ENCODE measurements around the gene ZC2HC1C.
A peak's percentile ranks its signal among the peaks of the same experiment; 100 is the strongest.
"Not testable (repeated sequence)": the region's sequence is repeated elsewhere in the genome, so short reads cannot be mapped to it uniquely, and the experiment has no call there.

The ZC2HC1C gene

GRCh38 chr14:75059642-75060041 is 9.8 kb upstream of the ZC2HC1C start:
- no peak for DNase-seq

GRCh38 chr14:75060420-75060819 is 9.0 kb upstream of the ZC2HC1C start:
- no peak for DNase-seq

- no peak for DNase-seq
Observed at GRCh38 chr14:75063013-75063412, 6.4 kb upstream of the ZC2HC1C start.

DNA sequence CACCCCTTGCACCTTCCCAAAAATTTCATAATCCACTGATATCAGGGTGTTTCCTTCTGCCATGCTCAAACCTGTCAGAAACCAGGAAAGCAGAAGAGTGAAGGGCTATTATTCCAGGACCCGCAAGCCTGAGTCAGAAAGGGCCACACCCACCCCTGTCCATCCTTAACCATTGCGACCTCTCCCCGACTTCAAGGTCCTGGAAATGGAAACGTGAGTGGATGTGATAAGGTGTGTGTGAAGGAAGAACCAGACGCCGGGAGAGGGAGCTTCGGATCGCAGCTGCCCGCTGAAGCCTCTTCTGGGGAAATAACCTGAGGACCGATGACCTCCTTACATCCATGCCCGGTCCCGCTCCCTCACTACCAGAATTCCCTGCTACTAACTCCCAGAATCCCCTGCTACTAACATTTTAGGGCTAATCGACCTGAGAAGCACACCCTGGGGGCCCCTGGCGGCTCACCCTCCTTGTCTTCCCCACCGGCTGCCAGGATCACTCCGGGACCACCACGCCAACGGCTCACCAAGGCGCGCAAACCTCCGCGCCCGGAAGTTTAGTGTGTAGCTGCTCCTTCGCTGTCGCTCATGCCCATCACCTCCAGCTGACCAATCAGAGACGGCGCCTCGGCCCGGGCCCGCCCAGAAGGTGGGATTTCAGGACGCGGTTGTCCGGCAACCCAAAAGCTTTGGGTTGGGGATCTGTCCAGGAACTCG is 5.8 kb upstream of the ZC2HC1C start, which contains the start of gene ACYP1:
Gene ACYP1, minus strand, starts transcription at position 534 of the 714 bp plus-strand sequence. Its CDS starts 471 bp downstream, at position 63.
- peak; percentile 90 for DNase-seq

GRCh38 chr14:75064205-75064567 is 5.3 kb upstream of the ZC2HC1C start:
- DNase-seq, result no peak

- no peak for DNase-seq
Observed at GRCh38 chr14:75066691-75067090, 2.8 kb upstream of the ZC2HC1C start.

- no peak for DNase-seq
Observed at GRCh38 chr14:75067212-75067611, 2.2 kb upstream of the ZC2HC1C start.

DNA sequence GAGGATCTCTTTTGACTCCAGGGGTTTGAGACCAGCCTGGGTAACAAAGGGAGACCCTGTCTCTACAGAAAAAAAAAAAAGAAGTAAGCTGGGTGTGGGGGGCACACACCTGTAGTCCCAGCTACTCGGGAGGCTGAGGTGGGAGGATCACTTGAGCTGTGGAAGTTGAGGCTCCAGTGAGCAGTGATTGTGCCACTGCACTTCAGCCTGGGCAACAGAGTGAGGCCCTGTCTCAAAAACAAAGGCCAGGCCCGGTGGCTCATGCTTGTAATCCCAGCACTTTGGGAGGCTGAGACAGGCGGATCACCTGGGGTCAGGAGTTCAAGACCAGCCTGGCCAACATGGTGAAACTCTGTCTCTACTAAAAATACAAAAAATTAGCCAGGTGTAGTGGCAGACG is 1.7 kb upstream of the ZC2HC1C start:
- not testable (repeated sequence) for DNase-seq

DNA sequence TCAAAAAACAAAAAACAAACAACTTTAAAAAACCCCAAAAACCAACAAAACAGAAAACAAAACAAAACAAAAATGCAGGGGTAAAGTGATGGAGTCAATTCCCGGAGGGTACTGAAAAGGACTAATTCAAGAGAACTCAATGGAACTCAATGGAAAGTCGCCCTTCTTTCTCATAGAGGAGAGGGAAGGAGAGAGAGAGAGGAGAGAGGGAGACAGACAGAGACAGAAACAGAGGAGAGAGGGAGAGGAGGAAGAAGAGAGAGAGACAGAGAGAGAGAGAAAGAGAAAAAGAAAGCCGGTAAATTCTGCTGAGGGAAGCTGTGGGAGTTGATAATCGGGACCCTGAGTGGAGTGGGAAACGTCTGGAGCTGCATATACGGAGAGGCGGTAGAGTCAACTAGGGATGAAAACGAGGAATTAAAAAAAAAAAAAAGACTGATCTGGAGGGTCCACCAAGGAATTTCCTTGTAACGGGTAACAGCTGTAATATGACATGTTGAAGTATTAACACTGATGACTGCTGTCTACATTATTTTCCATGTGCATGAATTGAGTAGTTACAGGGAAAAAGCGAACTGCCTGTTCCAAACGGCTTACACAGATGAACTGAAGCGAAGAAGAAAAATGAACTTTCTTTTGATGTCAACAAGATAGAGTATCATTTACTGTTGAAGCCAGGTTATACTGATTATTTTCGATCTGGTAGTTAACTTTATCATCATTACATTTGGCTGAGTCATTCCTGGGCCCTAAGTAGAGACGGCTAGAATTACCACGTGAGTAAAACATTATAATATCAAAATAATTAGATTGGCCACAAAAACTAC is 934 bp upstream of the ZC2HC1C start:
- DNase-seq, result no peak

DNA sequence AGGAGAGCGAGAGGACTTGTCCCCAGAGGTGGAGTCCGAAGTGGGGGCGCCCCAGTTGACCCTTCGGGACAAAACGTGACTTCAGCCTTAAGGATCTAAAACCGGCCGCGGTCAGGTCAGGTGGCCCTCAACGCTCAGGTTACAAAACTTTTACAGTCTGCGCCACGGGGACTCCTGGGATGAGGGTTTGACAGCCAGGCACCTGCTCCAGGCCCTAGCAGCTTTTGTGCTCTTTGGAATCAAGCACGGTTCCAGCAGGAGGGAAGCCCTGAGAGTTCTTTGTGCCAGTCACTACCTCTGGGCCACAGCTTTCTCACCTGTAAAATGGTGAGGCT is 337 bp downstream of the ZC2HC1C start:
- DNase-seq, result no peak

GRCh38 chr14:75070383-75070782 is 942 bp downstream of the ZC2HC1C start:
- no peak for DNase-seq

- no peak for DNase-seq
Observed at GRCh38 chr14:75077794-75078193, 8.4 kb downstream of the ZC2HC1C start.

GRCh38 chr14:75079521-75079920 is 10.1 kb downstream of the ZC2HC1C start:
- no peak for DNase-seq

DNA sequence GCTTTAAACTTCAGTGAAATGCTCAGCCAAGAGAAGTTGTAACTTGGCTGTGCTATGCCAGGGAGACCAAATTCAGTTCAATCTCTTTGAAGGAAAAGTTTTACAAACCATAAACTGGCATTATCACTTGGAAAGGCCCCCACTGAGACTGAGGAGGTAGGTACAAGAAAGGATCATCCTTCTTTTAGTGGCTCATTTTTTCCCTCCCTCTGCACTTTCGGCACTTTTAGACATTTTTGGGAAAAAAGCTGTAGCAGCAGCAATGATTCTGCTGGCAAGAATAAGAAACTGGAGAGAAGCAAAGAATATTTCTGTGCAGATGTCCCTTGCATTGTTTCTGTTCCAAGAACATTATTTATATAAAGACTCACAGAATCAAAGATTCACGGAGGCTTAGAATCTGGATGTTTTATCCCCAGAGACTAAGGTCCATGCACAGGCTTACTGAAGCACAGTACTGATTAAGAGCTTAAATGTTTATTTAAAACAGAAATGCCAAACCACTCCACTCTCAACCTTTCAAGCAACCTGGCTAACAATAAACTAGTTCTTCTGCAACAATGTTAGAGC is 12.3 kb downstream of the ZC2HC1C start:
- no peak for DNase-seq

DNA sequence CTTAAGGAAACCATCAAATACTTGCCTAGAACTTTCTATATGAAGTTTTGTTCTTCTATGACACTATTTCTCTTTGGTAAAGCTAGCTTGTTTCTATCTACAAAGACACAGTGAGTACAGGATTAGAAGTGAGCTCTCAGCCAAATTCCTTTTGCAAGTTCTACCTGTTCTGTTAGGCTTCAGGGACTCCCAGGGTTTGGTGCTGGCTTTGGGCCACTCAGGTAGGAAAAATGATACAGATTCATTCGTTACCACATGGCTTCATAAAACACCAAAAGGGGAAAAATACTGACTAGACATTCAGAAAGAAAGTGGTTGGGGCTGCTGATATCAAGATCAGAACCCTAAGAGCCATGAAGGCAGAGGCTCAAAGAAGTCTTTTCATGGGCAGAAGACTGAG is 13.8 kb downstream of the ZC2HC1C start:
- DNase-seq, result no peak

DNA sequence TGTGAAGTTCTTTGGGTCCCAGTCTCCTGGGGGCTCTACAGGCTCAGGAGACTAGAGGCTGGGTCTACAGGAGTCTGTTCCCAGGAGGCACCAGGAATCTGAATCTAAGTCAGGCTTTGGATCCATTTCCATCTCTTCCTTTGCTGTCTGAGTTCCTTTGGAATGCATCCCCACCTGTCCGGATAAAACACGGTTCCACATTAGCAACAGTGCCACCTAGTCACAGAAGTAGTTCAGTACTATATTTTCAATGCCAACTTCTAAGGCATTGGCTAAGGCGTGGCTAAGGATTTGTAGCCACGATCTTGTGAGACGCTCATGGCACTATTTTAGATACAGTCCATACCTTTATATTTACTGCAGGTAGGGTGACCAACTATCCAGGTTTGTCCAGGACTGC is 15.1 kb downstream of the ZC2HC1C start:
- DNase-seq, result no peak

GRCh38 chr14:75088153-75088552 is 18.7 kb downstream of the ZC2HC1C start:
- no peak for DNase-seq

- DNase-seq, result peak; percentile 25
Observed at GRCh38 chr14:75088566-75089373, 19.3 kb downstream of the ZC2HC1C start.

DNA sequence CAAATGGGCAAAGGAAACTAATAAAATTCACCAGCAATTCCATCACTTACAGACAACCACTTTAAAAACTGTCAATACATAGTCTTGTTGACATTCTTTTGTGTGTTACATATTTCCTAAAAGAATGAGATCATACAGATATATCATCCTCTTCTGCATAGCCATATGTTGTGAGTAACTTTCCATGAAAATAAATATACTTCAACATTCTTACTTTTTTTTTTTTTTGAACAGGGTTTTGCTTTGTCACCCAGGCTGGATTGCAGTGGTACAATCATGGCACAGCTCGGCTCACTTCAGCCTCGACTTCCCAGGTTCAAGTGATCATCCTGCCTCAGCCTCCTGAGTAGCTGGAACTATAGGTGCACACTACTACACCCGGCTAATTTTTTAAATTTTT is 20.9 kb downstream of the ZC2HC1C start:
- no peak for DNase-seq

DNA sequence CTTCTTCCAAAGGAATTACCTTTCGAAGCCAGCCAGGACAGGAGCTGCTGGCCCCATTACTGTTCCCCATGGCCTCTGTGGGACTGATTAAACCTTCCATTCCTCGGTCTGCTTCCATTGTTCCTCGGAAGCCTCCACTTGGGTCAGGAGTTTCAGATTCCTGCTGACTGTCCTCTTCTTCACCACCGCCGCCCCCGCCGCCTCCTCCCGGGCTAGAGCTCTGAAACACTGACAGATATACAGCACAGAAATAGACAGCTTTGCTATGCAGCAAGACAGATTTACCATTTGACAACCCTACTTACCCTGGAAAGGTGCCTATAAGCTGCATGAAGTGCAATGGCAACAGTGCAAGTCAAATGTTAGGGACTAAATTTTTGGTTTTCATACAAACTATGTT is 21.8 kb downstream of the ZC2HC1C start:
- no peak for DNase-seq

- DNase-seq, result no peak
Observed at GRCh38 chr14:75092698-75093097, 23.3 kb downstream of the ZC2HC1C start.

DNA sequence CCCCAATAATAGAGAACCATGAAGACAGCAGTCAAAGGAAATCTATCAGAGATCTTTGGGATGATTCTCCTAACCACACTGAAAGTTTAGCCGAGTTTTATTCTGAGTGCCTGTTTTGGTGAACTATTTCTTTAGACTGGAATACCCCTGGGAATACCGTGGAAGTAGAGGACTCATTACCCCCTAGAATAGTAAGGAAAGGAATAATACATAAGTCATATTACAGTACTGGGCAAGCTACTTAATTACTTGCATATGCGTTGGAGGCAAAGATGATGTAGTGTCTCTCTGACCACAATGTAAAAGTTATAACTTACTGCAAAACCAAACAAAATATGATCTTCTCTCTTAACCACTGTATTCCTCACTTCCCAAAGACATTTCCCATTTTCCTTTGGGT is 25.5 kb downstream of the ZC2HC1C start:
- DNase-seq, result no peak

GRCh38 chr14:75095690-75096089 is 26.2 kb downstream of the ZC2HC1C start:
- no peak for DNase-seq

Measured in T1000 (cell line).